Left lung (tissue), 10 donors: ENCODE measurements around the gene MAST4. TPM values are rescaled to one million over a fixed set of nuclear protein-coding genes. Genes with fewer than 3 reads are reported as not detected.

Experiments used
- ATAC-seq: fragments of 200-7000 bp; cut with Tn5 transposase; one replicate; pipeline ENCODE4 v1.9.1; 2020; ENCODE audit warnings: moderate library complexity
- DNase-seq, 4 donors: peaks; one replicate each; pipeline ENCODE4 v3.0.0-alpha.2; 2013 to 2020
- H3K27ac ChIP-seq, 2 donors: fragments of 200-600 bp; sonication (generic) in 1 of 2; one replicate each; pipeline versions ENCODE4 v1.5.0 to v1.8.0; 2020 to 2021
- H3K27me3 ChIP-seq, 2 donors: fragments of 200-600 bp; sonication (generic) in 1 of 2; one replicate each; pipeline versions ENCODE4 v1.5.0 to v1.8.0; 2020 to 2021
- H3K36me3 ChIP-seq, 2 donors: fragments of 200-600 bp; sonication (generic) in 1 of 2; one replicate each; pipeline versions ENCODE4 v1.5.0 to v1.8.0; 2020 to 2021
- H3K4me1 ChIP-seq, 2 donors: fragments of 200-600 bp; one replicate each; pipeline ENCODE4 v1.8.0; 2021
- H3K4me3 ChIP-seq, 2 donors: fragments of 200-600 bp; sonication (generic) in 1 of 2; one replicate each; pipeline versions ENCODE4 v1.5.0 to v1.8.0; 2020 to 2021; ENCODE audit warnings: mild to moderate bottlenecking in 1 of 2
- H3K9me3 ChIP-seq, 2 donors: fragments of 200-600 bp; sonication (generic) in 1 of 2; one replicate each; pipeline versions ENCODE4 v1.5.0 to v1.8.0; 2020 to 2021
- intact Hi-C, 2 donors: fragments of 100-400 bp; cut with DNase I; formaldehyde crosslinking; loops; one replicate each; pipeline versions ENCODE4 v1.11.2 to v1.14.2; 2022
- polyA plus RNA-seq, 6 donors: library from polyadenylated mRNA; unstranded; fragments of 120-200 nt; gene quantifications; one replicate each; pipeline ENCODE4 v1.2.1, GENCODE V29; 2013; ENCODE audit not compliant: insufficient read length in 6 of 6
- total RNA-seq, 2 donors: library from RNA; stranded (reverse); fragmentation: NEBNext Ultra II Directional; extraction: Animal tissue kit (Norgen Biotek cat#: 25700); gene quantifications; one replicate each; pipeline ENCODE4 v1.2.1, GENCODE V29; 2021
- TF ChIP-seq, protein P1 (sequence below), 2 donors: fragments of 200-600 bp; sonication (generic) in 1 of 2; IDR thresholded peaks; one replicate each; pipeline versions ENCODE4 v1.5.0 to v1.8.0; 2021; ENCODE audit warnings: antibody characterized with exemption in 2 of 2
- donor health status: DM: no; HTN: yes; CAD: no.
- donor health status: DM: no; HTN: no; CAD: no.

The MAST4 gene
- total and polyA plus RNA-seq, 8 donors = 47.7 to 57.6 (median 53.0) TPM

DNA sequence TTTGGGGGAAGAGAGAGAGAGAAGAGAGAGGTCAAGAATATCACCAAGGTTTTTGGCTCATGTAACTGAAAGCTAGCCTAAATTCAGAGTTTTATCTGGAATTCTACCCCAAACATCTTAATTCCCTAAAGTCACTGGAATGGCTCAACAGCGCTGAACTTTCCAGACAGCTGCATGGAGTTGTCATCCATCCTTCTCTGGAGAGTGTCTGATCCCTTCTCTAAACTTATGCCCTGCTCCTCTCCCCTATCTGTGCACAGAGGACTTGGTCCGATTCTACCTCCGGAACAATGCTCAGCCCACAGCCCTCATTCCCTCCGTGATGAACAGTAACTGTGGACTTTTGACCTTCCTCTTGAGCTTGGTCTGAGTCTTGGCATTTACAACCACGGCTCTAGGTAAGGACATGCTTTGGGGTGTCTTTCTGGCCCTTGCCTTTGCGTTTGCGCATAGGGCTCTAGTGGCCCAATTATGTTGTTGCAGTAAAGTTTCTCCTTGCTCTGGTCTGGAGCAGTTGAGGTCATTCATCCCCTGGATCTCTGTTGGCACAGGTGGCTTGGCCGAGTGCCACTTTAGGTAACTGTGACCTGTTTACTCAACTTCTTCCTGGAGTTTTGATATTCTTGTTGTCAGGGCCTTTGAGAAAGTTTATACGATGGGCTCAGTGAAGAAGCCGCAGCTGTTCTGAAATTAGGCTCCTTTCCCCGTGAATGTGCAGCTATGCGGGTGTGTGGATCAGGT is 618.7 kb downstream of the MAST4 start:
- DNase-seq (peak in 1 of 4 donors; percentile 50), ATAC-seq (peak; percentile 63)
- Histone ChIP-seq H3K4me1 (peaks cover 19 to 24% of the 10 kb centered on the region in 2 donors), H3K27me3 (no peaks in the 10 kb centered on the region), H3K36me3 (no peaks in the 10 kb centered on the region), H3K9me3 (no peaks in the 10 kb centered on the region), H3K27ac (peak overlapping the region; percentile 75 to 86), H3K4me3 (no peak overlapping the region)
- TF ChIP-seq, protein P1, sequence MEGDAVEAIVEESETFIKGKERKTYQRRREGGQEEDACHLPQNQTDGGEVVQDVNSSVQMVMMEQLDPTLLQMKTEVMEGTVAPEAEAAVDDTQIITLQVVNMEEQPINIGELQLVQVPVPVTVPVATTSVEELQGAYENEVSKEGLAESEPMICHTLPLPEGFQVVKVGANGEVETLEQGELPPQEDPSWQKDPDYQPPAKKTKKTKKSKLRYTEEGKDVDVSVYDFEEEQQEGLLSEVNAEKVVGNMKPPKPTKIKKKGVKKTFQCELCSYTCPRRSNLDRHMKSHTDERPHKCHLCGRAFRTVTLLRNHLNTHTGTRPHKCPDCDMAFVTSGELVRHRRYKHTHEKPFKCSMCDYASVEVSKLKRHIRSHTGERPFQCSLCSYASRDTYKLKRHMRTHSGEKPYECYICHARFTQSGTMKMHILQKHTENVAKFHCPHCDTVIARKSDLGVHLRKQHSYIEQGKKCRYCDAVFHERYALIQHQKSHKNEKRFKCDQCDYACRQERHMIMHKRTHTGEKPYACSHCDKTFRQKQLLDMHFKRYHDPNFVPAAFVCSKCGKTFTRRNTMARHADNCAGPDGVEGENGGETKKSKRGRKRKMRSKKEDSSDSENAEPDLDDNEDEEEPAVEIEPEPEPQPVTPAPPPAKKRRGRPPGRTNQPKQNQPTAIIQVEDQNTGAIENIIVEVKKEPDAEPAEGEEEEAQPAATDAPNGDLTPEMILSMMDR (IDR thresholded peaks at IDR 0.05) = no peak
- intact Hi-C loops = no loop called here

DNA sequence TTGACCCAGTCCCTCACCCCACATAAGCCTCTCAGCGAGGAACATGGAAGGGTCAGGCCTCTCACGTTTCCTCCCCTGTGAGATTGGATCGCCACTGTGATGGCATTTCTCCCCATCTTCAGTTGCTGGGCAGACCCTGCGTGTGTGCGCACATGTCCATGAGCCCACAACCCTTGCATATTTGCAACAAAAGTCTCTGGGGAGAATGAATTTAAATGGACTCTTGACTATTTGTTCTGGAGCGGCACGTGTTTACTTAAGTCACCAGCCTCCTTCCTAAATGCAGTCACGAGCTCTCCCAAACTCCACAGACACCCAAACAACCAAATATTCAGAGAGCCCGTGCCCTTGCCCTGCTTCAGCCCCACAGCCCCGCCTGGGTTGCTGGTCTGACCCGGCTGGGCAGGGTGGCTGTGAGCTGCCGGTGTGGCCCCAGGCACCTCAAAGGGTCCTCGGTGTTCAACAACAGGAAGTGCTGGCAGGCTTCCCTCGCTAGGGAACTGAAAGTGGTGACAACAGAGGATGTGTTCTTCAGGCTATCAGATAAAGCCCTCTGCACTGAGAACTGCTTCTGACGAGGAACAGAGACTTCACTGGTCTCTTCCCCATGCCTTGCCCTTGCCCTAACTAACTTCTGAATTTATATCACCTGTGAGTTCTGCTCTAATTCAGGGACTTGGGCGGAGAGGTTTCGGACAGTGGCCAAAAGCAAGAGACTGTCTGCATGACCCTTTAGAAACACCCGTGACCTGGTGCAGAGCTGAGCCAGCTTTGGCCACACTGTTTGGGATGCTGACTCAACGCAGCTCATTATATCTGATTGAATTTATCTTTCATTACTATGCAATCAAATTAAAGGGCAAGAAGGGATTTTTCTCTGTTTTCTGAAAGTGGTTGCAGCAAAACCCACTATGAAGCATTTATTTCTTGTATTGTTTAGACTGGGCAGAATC is 619.6 kb downstream of the MAST4 start:
- Histone ChIP-seq H3K4me1 (peaks cover 19 to 24% of the 10 kb centered on the region in 2 donors), H3K4me3 (peak overlapping the region in 1 of 2 donors; percentile 23), H3K27me3 (no peaks in the 10 kb centered on the region), H3K9me3 (no peaks in the 10 kb centered on the region), H3K36me3 (no peaks in the 10 kb centered on the region), H3K27ac (peak overlapping the region; percentile 75 to 86)
- TF ChIP-seq, protein P1 (IDR thresholded peaks at IDR 0.05) = no peak
- DNase-seq (peak in 3 of 4 donors; percentile 83 to 93 (median 88)), ATAC-seq (peak; percentile 91)
- intact Hi-C loops = no loop called here

DNA sequence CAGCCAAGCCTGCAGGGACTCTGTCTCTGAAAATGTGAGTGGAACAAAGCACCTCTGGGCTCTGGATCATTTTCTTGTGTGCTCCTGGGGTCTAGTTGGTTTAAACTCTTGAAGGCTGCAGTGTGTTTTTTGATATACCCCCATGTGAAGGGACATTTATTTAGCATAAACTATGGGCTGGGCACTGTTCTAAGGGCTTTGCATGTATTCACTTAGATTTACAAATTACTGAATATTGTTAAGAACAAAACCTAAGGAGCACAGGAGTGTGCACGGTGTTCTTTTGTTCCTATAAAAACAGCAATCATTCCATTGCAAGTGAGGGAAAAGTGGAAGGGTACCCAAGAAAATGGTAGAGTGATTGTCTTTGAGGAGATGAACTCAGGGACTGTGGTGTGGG is 620.4 kb downstream of the MAST4 start:
- DNase-seq = no peak
- no peak overlapping the region for H3K4me3 ChIP-seq
- no peaks in the 10 kb centered on the region for H3K27me3 ChIP-seq
- ATAC-seq = no peak
- peak overlapping the region; percentile 75 to 86 for H3K27ac ChIP-seq
- peaks cover 19 to 30% of the 10 kb centered on the region in 2 donors for H3K4me1 ChIP-seq
- intact Hi-C loops = no loop called here
- no peaks in the 10 kb centered on the region for H3K36me3 ChIP-seq
- TF ChIP-seq, protein P1 (IDR thresholded peaks at IDR 0.05) = no peak
- H3K9me3 ChIP-seq = no peaks in the 10 kb centered on the region
